GM12864 (cell line): ENCODE measurements around the gene KCNJ10.
A peak's percentile ranks its signal among the peaks of the same experiment; 100 is the strongest.

Experiments used
- DNase-seq: peaks from one replicate; pipeline ENCODE4 v3.0.0-alpha.2; 2011; ENCODE audit warnings: low read depth
- H3K4me3 ChIP-seq: 2 replicates; pipeline ENCODE4 v1.5.1; 2011; ENCODE audit warnings: mild to moderate bottlenecking, low read depth, low read length, control low read depth
- CTCF ChIP-seq: IDR thresholded peaks from 2 replicates; pipeline ENCODE4 v1.5.1; 2011; ENCODE audit warnings: low read depth, mild to moderate bottlenecking, moderate library complexity, low read length, control low read depth, inconsistent platforms; ENCODE audit errors: missing control alignments

KCNJ10 gene

GRCh38 chr1:160070243-160071163 lies 543 bp upstream of the KCNJ10 start:
- no peak for TF ChIP-seq CTCF
- peak overlapping the region; percentile 48 for H3K4me3 ChIP-seq
- DNase-seq = no peak

GRCh38 chr1:160068225-160068624 lies 1.7 kb downstream of the KCNJ10 start:
- no peak for DNase-seq
- no peak overlapping the region for H3K4me3 ChIP-seq
- no peak for TF ChIP-seq CTCF

- no peak for DNase-seq
- no peak overlapping the region for H3K4me3 ChIP-seq
- TF ChIP-seq CTCF = no peak
Measured at GRCh38 chr1:160066829-160067745, 2.9 kb downstream of the KCNJ10 start.

- no peak for TF ChIP-seq CTCF
- DNase-seq = no peak
Measured at GRCh38 chr1:160064746-160065145, 5.2 kb downstream of the KCNJ10 start.

GRCh38 chr1:160064164-160064563 lies 5.8 kb downstream of the KCNJ10 start:
- H3K4me3 ChIP-seq = no peak overlapping the region
- no peak for TF ChIP-seq CTCF
- no peak for DNase-seq

More at GRCh38 chr1:160064746-160065145, 5.2 kb downstream of the KCNJ10 start:
- H3K4me3 ChIP-seq = no peak overlapping the region

GRCh38 chr1:160063176-160063575 lies 6.8 kb downstream of the KCNJ10 start:
- no peak for TF ChIP-seq CTCF
- no peak for DNase-seq
- H3K4me3 ChIP-seq = no peak overlapping the region
